WTC11 (cell line): ENCODE measurements around the gene ZNF335. TPM values are rescaled to one million over a fixed set of nuclear protein-coding genes. Genes with fewer than 3 reads are reported as not detected.
A peak's percentile ranks its signal among the peaks of the same experiment; 100 is the strongest.

ENCODE experiments used
- ATAC-seq: fragments of 200-7000 bp; cut with Tn5 transposase; 2 replicates; pipeline ENCODE4 v1.10.0; 2021; ENCODE audit warnings: mild to moderate bottlenecking, moderate library complexity
- CTCF ChIA-PET: fragments of 300-600 bp; sonication (Branson Sonifier 250); formaldehyde crosslinking; loops from one replicate; lab custom pipeline; 2021; ENCODE audit warnings: antibody characterized with exemption; lab: Charles Lee
- POLR2A ChIA-PET: fragments of 350-600 bp; sonication (Branson Sonifier 250); formaldehyde crosslinking; loops from one replicate; lab custom pipeline; 2021; ENCODE audit warnings: antibody characterized with exemption; lab: Charles Lee
- DNase-seq: peaks from one replicate; pipeline ENCODE4 v3.0.0; 2021; ENCODE audit warnings: low spot score
- H3K27ac Mint-ChIP-seq: 2 replicates; pipeline ENCODE4 v1.8.0; 2021; ENCODE audit warnings: mixed read lengths
- H3K27me3 Mint-ChIP-seq: 2 replicates; pipeline ENCODE4 v1.8.0; 2021; ENCODE audit warnings: low read depth, mild to moderate bottlenecking, moderate library complexity, mixed read lengths
- H3K36me3 Mint-ChIP-seq: 2 replicates; pipeline ENCODE4 v1.8.0; 2021; ENCODE audit warnings: mixed read lengths
- H3K4me1 Mint-ChIP-seq: 2 replicates; pipeline ENCODE4 v1.8.0; 2022; ENCODE audit warnings: mixed read lengths
- H3K4me3 Mint-ChIP-seq: 2 replicates; pipeline ENCODE4 v1.8.0; 2021; ENCODE audit warnings: mild to moderate bottlenecking, moderate library complexity, mixed read lengths
- H3K9me3 Mint-ChIP-seq: 2 replicates; pipeline ENCODE4 v1.8.0; 2021; ENCODE audit warnings: mixed read lengths
- CREB1 ChIP-seq: sonication (generic); formaldehyde crosslinking; IDR thresholded peaks from 2 replicates; pipeline ENCODE4 v1.8.0; 2023; ENCODE audit warnings: mild to moderate bottlenecking, missing genetic modification reagents
- ESRRA ChIP-seq: sonication (generic); formaldehyde crosslinking; IDR thresholded peaks from 2 replicates; pipeline ENCODE4 v1.8.1; 2022; ENCODE audit warnings: mild to moderate bottlenecking, missing genetic modification reagents, borderline replicate concordance
- ETV6 ChIP-seq: sonication (generic); formaldehyde crosslinking; IDR thresholded peaks from 2 replicates; pipeline ENCODE4 v1.8.1; 2022; ENCODE audit warnings: mild to moderate bottlenecking, missing genetic modification reagents
- FOXJ3 ChIP-seq: sonication (generic); formaldehyde crosslinking; IDR thresholded peaks from 2 replicates; pipeline ENCODE4 v1.9.0; 2021; ENCODE audit warnings: missing genetic modification reagents, mild to moderate bottlenecking, borderline replicate concordance
- HMGA2 ChIP-seq: fragments of 250-450 bp; sonication (Bioruptor Pico); IDR thresholded peaks from 2 replicates; pipeline ENCODE4 v1.4.0; 2021; ENCODE audit warnings: mild to moderate bottlenecking, moderate library complexity
- NR3C1 ChIP-seq: sonication (generic); formaldehyde crosslinking; conservative IDR thresholded peaks from 2 replicates; pipeline ENCODE4 v1.8.1; 2023; ENCODE audit warnings: low read depth, mild to moderate bottlenecking, missing genetic modification reagents
- OVOL2 ChIP-seq: fragments of 250-450 bp; sonication (Bioruptor Pico); IDR thresholded peaks from 2 replicates; pipeline ENCODE4 v1.9.0; 2021; ENCODE audit warnings: mild to moderate bottlenecking, borderline replicate concordance
- SP1 ChIP-seq: sonication (generic); formaldehyde crosslinking; conservative IDR thresholded peaks from 2 replicates; pipeline ENCODE4 v1.8.1; 2022; ENCODE audit warnings: missing genetic modification reagents
- TCF7 ChIP-seq: sonication (generic); formaldehyde crosslinking; IDR thresholded peaks from 2 replicates; pipeline ENCODE4 v1.8.0; 2022; ENCODE audit warnings: mild to moderate bottlenecking, low read depth, missing genetic modification reagents, moderate library complexity
- TEAD4 ChIP-seq: sonication (generic); formaldehyde crosslinking; IDR thresholded peaks from 2 replicates; pipeline ENCODE4 v1.8.0; 2022; ENCODE audit warnings: mild to moderate bottlenecking, missing genetic modification reagents
- total RNA-seq: library from RNA; stranded (reverse); gene quantifications from 3 replicates; pipeline ENCODE4 v1.2.3, GENCODE V29; 2021
- TF ChIP-seq, protein P1 (sequence below): fragments of 250-450 bp; sonication (Bioruptor Pico); IDR thresholded peaks from 2 replicates; pipeline ENCODE4 v1.9.0; 2021; ENCODE audit warnings: mild to moderate bottlenecking
- TF ChIP-seq, protein P2 (sequence below): sonication (generic); formaldehyde crosslinking; IDR thresholded peaks from 2 replicates; pipeline ENCODE4 v1.8.1; 2022; ENCODE audit warnings: mild to moderate bottlenecking, moderate library complexity, missing genetic modification reagents
- TF ChIP-seq, protein P3 (sequence below): sonication (generic); formaldehyde crosslinking; IDR thresholded peaks from 2 replicates; pipeline ENCODE4 v1.8.0; 2022; ENCODE audit warnings: mild to moderate bottlenecking, missing genetic modification reagents
- TF ChIP-seq, protein P4 (sequence below): sonication (generic); formaldehyde crosslinking; IDR thresholded peaks from 2 replicates; pipeline ENCODE4 v1.8.1; 2022; ENCODE audit warnings: low read depth, missing genetic modification reagents, borderline replicate concordance
- TF ChIP-seq, protein P5 (sequence below): fragments of 200-600 bp; IDR thresholded peaks from 2 replicates; pipeline ENCODE4 v1.8.0; 2022; ENCODE audit warnings: antibody characterized with exemption

ZNF335 gene
- total RNA-seq, 1 experiment from 2014 or later: 20.0 TPM

DNA sequence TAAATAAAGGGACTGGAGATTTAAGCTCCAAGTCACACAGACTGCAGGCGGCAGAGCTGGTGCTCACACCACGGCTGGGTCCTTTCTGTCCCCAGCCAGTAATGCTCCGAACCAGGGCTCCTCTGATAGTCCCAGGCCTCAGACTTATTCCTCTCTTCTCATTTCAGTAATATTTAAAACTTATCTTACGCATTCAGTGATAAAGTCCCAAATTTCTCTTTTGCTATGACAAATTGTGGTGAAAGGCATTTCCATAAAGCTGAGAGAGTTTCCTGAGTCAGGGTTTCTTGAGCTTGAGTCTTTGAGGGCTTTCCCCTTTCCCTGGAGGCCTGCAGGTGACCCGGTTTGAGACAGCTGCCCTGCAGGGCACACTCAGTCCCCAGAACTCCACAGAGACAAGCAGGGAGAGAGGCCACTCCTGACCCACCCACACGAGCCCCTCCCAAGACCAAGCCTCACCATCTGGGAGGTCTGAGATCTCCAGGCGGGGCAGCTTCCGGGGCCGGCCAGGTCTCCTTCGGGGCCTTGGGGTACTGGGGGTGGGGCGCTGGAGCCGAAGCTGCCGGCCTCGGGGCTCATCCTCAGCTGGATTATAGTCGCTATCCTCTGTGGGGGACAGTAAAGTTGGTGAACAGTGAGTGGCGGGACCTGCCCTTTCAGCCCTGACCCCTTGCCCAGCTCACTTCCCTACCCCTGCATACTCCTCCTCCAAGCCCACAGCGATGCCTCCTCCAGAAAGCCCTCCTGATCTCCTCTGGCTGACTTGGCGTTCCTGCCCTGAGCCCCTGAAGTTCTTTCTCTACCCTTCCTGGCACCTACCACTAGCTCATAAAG, 6.6 kb downstream of the ZNF335 start (continued):
- TF ChIP-seq, protein P1, sequence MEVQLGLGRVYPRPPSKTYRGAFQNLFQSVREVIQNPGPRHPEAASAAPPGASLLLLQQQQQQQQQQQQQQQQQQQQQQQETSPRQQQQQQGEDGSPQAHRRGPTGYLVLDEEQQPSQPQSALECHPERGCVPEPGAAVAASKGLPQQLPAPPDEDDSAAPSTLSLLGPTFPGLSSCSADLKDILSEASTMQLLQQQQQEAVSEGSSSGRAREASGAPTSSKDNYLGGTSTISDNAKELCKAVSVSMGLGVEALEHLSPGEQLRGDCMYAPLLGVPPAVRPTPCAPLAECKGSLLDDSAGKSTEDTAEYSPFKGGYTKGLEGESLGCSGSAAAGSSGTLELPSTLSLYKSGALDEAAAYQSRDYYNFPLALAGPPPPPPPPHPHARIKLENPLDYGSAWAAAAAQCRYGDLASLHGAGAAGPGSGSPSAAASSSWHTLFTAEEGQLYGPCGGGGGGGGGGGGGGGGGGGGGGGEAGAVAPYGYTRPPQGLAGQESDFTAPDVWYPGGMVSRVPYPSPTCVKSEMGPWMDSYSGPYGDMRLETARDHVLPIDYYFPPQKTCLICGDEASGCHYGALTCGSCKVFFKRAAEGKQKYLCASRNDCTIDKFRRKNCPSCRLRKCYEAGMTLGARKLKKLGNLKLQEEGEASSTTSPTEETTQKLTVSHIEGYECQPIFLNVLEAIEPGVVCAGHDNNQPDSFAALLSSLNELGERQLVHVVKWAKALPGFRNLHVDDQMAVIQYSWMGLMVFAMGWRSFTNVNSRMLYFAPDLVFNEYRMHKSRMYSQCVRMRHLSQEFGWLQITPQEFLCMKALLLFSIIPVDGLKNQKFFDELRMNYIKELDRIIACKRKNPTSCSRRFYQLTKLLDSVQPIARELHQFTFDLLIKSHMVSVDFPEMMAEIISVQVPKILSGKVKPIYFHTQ (CRISPR knock-in tag): no peak

DNA sequence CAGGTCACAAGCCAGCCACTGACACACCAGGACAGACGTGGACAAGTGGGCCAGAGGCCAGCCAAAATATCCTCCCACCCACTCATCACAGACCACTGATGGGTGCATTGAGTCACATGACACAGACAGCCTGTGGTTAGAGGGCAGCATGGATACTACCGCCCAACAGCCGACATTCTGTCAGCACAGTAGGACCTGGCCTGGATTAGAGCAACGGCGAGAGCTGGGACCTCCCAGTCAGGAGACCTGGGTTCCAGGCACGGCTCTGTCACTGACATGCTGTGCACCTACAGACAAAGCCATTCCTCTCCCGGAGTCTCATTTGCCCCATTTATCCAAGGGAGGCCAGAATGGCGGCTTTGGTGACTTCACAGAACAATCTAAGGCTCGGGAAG, 8.0 kb downstream of the ZNF335 start:
- ChIA-PET POLR2A (no interaction called here), CTCF (interaction anchor here (0.6 to 3.4 kb wide), 7 partner anchors 22 to 140 kb away, joined by 3 to 27 read pairs (median 5); partner anchors contain the start of genes CTSA and NEURL2)
- Mint-ChIP-seq H3K4me1 (no peaks in the 10 kb centered on the region), H3K36me3 (peaks cover 40% of the 10 kb centered on the region), H3K4me3 (no peak overlapping the region), H3K27me3 (no peaks in the 10 kb centered on the region), H3K9me3 (no peaks in the 10 kb centered on the region), H3K27ac (no peak overlapping the region)
- no peak for DNase-seq
- TF ChIP-seq, protein P2, sequence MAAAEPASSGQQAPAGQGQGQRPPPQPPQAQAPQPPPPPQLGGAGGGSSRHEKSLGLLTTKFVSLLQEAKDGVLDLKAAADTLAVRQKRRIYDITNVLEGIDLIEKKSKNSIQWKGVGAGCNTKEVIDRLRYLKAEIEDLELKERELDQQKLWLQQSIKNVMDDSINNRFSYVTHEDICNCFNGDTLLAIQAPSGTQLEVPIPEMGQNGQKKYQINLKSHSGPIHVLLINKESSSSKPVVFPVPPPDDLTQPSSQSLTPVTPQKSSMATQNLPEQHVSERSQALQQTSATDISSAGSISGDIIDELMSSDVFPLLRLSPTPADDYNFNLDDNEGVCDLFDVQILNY (CRISPR knock-in tag): no peak
- TF ChIP-seq HMGA2 (CRISPR knock-in tag): no peak
- no peak for TF ChIP-seq OVOL2 (CRISPR knock-in tag)
- TF ChIP-seq TEAD4: no peak
- no peak for TF ChIP-seq SP1 (CRISPR knock-in tag)
- TF ChIP-seq, protein P3, sequence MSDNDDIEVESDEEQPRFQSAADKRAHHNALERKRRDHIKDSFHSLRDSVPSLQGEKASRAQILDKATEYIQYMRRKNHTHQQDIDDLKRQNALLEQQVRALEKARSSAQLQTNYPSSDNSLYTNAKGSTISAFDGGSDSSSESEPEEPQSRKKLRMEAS (CRISPR knock-in tag): no peak
- TF ChIP-seq NR3C1 (CRISPR knock-in tag): no peak
- TF ChIP-seq, protein P4, sequence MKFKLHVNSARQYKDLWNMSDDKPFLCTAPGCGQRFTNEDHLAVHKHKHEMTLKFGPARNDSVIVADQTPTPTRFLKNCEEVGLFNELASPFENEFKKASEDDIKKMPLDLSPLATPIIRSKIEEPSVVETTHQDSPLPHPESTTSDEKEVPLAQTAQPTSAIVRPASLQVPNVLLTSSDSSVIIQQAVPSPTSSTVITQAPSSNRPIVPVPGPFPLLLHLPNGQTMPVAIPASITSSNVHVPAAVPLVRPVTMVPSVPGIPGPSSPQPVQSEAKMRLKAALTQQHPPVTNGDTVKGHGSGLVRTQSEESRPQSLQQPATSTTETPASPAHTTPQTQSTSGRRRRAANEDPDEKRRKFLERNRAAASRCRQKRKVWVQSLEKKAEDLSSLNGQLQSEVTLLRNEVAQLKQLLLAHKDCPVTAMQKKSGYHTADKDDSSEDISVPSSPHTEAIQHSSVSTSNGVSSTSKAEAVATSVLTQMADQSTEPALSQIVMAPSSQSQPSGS: no peak
- TF ChIP-seq FOXJ3 (CRISPR knock-in tag): no peak
- no peak for ATAC-seq

DNA sequence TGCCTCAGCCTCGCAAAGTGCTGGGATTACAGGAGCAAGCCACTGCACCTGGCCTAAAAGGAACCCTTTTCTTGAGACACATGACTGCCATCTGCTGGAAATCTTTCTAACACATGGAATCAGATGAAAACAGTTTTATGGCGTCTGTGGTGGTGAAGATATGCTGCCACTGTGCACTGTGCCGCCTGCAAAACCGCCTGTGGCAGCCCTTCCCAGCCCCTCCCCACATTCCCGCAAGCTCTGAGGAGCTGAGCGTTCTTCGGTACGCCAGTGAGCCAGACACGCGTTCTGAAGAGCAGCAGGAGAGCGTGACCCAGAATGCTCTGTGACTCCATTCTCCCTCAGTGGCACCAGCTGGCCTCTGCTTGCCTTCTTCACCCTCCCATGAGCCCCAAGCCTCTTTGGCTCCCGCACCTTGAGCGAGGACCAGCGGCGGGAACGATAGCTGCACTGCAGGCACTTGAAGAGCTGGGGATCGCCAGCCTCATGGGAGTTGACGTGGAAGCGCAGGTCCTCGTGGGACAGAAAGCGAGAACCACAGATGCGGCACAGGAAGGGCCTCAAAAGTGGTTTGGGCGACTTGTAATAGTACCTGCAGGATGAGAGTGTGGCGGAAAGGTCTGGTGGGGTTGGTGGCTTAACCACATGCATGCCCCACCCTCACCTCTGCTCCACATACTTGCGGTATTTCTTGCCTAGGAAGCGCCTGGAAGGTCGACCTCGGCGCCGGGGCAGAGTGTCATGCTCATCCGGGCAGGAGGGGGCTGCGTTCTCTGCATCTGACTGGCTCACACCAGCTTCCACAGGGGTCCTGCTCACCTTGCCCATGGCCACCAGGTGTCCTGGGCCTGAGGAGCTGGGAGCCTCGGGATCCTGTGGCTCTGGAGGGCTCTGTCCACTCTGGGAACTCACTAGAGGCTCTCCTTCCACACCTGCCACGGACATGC, 8.7 kb downstream of the ZNF335 start:
- Mint-ChIP-seq H3K4me3 (no peak overlapping the region), H3K27ac (peak overlapping the region; percentile 52; the same call in 1 of the 2 replicates), H3K36me3 (peaks cover 47% of the 10 kb centered on the region), H3K4me1 (no peaks in the 10 kb centered on the region), H3K9me3 (no peaks in the 10 kb centered on the region), H3K27me3 (no peaks in the 10 kb centered on the region)
- POLR2A ChIA-PET: interaction anchor here (0.6 kb wide), 1 partner anchor 79 kb away, joined by 4 read pairs; no protein-coding TSS in a partner anchor
- DNase-seq (no peak), ATAC-seq (peak; percentile 73)
- CTCF ChIA-PET: interaction anchor here (0.6 to 3.4 kb wide), 10 partner anchors 8 to 163 kb away, joined by 3 to 27 read pairs (median 4); partner anchors contain the start of genes CTSA and NEURL2
- TF ChIP-seq ESRRA (CRISPR knock-in tag) (no peak), TCF7 (no peak), CREB1 (CRISPR knock-in tag) (no peak), ETV6 (CRISPR knock-in tag) (no peak)
- TF ChIP-seq, protein P5, sequence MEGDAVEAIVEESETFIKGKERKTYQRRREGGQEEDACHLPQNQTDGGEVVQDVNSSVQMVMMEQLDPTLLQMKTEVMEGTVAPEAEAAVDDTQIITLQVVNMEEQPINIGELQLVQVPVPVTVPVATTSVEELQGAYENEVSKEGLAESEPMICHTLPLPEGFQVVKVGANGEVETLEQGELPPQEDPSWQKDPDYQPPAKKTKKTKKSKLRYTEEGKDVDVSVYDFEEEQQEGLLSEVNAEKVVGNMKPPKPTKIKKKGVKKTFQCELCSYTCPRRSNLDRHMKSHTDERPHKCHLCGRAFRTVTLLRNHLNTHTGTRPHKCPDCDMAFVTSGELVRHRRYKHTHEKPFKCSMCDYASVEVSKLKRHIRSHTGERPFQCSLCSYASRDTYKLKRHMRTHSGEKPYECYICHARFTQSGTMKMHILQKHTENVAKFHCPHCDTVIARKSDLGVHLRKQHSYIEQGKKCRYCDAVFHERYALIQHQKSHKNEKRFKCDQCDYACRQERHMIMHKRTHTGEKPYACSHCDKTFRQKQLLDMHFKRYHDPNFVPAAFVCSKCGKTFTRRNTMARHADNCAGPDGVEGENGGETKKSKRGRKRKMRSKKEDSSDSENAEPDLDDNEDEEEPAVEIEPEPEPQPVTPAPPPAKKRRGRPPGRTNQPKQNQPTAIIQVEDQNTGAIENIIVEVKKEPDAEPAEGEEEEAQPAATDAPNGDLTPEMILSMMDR: 0 out of 2 replicates have a peak, but pooled peaks have one; percentile 21
